Activated CD8-positive, alpha-beta memory T cell treated with anti-CD3 and anti-CD28 coated beads for 24 hours (primary cell): ENCODE data around the gene KIF19.
A peak's percentile ranks its signal among the peaks of the same experiment; 100 is the strongest.

ENCODE experiments used
- DNase-seq: peaks from one replicate; pipeline ENCODE4 v3.0.0-alpha.2; 2020

Gene KIF19

GRCh38 chr17:74343526-74344284 lies 17.7 kb downstream of the KIF19 start:
- DNase-seq, result no peak

- no peak for DNase-seq
Measured at GRCh38 chr17:74344658-74345057, 18.6 kb downstream of the KIF19 start.

- DNase-seq, result no peak
Measured at GRCh38 chr17:74345433-74346241, 19.6 kb downstream of the KIF19 start.

GRCh38 chr17:74347646-74348045 lies 21.6 kb downstream of the KIF19 start:
- DNase-seq, result no peak

- no peak for DNase-seq
Measured at GRCh38 chr17:74349120-74349519, 23.1 kb downstream of the KIF19 start.

GRCh38 chr17:74350486-74350885 lies 24.5 kb downstream of the KIF19 start:
- no peak for DNase-seq

DNA sequence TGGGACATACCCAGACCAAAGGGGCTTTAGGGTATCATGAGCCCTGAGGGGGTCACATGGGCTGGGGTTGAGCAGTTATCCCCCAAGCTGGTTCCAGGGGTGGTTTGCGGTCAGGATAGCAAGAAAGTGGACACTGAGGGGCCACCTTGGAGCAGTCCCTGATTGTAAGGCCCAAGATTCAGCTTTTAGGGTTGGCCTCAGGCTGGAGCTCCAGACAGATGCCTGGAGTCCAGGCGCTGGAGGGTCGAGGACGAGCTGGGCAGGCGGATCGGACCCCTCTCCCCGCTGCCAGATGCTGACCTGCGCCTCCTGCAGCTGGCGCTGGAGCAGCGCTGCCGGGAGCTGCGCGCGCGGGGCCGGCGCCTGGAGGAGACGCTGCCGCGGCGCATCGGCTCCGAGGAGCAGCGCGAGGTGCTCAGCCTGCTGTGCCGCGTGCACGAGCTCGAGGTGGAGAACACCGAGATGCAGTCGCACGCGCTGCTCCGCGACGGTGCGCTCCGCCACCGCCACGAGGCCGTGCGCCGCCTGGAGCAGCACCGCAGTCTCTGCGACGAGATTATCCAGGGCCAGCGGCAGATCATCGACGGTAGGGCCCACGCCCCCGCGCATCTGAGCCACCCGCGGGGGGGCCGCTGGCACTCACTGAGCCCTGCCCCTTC lies 25.7 kb downstream of the KIF19 start:
- no peak for DNase-seq

DNA sequence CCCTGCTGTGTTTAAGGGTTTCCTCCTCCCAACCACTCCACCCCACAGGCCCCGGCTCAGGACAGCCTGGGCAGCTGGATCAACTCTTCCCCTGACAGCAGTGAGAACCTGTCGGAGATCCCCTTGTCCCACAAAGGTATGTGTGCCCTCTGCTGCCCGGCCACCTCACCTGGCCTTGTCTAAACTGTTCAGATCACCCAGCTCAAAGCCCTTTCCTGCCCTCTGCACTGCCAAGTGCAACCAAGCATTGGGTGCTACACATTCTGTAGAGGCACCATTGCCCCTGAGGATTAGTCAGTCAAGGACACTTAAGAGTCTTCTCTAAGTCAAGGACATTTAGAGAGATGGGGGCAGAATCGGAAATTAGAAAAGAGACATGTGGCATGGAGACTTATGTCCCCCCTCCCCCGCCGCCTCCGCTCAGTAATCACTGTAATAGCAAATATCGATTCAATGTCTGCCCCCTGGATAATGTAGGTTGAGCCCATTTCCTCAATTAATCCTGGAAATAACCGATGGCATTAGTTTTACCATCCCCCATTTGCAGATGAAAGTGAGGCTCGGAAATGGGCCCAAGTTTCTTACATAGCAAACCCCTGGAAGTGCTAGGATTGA lies 27.5 kb downstream of the KIF19 start:
- DNase-seq, result no peak

DNA sequence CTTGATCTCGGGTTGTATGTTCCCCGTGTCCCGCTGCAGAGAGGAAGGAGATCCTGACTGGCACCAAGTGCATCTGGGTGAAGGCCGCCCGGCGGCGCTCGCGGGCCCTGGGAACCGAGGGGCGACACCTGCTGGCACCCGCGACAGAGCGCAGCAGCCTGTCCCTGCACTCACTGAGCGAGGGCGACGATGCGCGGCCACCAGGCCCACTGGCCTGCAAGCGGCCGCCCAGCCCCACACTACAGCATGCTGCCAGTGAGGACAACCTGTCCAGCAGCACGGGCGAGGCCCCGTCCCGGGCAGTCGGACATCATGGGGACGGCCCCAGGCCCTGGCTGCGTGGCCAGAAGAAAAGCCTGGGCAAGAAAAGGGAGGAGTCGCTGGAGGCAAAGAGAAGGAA lies 28.1 kb downstream of the KIF19 start:
- peak; percentile 71 for DNase-seq

DNA sequence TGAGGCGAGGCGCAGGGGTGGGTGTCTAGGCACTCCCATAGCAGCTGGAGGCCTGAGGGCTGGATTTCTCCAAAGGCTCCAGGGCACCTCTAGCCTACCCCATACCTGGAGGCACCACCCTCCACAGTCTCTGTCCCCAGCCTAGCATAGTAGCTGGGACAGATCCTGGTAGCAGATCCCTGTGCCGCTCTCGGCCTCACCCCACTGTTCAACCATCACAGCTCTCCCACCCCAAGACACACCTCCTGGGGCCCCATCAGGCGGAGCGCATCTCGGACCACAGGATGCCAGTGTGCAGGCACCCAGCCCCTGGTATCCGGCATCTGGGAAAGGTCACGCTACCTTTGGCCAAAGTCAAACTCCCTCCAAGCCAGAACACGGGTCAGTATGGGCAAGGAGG lies 28.5 kb downstream of the KIF19 start:
- no peak for DNase-seq

DNA sequence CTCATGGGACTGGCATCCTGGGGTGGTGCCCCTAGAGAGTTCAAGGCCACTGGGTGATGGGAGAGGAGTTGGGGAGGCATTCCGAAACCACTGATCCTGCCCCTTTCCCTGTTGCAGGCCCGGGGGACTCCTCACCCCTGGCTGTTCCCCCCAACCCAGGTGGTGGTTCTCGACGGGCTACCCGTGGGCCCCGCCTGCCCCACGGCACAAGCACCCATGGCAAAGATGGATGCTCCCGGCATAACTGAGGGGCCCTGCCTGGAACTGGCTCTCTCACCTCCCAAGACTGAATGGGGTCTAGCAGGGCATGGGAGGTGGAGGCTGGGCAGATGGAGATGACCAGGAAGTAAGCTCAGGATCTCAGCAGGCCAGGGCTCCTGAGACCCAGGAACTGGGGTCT lies 29.0 kb downstream of the KIF19 start:
- no peak for DNase-seq

DNA sequence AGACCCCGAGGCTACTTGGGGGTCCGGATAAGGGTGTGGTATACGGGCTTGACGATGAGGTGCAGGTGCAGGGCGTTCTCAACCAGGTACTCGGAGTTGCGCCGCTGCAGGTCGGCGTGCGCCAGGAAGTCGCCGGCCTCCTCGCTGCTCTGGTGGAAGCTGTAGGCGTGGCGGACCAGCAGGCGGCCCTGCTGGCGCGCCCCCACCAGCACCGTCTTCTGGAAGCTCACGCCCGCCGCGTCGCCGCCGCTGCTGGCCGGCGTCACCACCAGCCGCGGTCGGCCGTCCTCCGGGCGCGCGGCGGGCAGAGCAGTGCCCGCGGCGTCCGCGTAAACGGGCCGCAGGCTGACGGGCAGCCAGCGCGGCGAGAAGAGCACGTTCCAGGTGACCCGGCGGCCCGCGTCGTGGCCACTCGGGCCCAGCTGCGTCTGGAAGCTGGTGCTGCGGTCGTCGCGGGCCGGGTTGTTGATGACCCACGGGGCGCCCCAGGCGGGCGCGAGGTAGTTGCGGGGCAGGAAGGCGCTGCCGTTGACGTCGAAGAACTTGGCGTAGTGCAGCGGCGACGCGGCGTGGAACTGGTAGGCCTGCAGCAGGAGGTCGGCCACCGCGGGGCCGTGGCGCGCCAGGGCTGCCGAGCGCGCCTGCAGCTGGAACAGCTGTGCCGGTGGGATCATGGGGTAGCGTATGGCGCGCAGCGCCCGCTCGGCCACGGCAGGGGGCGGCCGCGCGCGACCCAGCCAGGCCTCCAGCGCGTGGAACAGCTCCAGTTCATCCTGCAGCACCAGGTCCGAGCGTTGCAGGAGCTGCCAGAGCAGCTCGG lies 30.8 kb downstream of the KIF19 start:
- no peak for DNase-seq

- DNase-seq, result no peak
Measured at GRCh38 chr17:74357466-74357809, 31.4 kb downstream of the KIF19 start.

DNA sequence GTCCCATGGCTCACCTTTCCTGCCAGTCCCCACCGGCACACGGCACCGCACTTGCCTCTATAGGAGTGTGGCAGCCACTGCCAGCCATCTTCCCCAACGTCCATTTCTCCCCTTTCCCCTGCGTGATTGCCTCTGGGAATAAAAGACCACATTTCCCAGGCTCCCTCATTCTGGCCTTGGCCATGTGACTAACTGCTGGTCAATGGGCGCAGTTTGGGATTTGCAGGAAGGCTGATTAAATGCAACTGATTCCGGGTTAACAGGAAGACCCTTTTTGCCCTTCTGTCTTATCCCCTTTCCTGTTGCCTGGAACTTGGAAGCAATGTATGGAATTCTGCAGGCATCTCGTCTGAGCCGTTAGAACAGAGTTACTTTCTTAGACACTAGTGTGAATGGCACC lies 32.7 kb downstream of the KIF19 start:
- no peak for DNase-seq

DNA sequence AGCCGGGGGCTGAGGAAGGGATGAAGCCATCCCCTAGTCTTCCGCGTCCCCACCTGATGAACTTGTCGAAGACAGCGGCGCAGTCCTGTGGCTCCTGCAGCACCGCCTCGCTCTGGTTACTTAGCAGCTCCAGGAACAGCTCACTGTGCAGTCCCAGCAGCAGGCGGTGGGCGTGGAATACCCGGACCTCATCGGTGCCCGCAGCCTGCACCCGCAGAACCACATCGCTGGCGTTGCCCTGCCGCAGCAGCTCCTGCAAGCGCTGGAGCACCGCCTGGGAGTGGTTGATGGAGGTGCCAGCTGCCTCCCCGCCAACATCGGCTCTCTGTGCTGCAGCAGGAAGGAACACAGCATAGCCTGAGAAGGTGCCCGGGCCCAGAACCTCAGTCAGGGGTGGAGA lies 33.9 kb downstream of the KIF19 start:
- DNase-seq, result no peak

- DNase-seq, result no peak
Measured at GRCh38 chr17:74360899-74361229, 34.8 kb downstream of the KIF19 start.

- DNase-seq, result peak; percentile 71
Measured at GRCh38 chr17:74361230-74362068, 35.4 kb downstream of the KIF19 start, which contains the start of gene BTBD17. Gene BTBD17 (minus strand): TSS chr17:74361868. CDS start chr17:74361819, 49 bp downstream.

GRCh38 chr17:74362069-74362405 lies 36.0 kb downstream of the KIF19 start:
- no peak for DNase-seq

DNA sequence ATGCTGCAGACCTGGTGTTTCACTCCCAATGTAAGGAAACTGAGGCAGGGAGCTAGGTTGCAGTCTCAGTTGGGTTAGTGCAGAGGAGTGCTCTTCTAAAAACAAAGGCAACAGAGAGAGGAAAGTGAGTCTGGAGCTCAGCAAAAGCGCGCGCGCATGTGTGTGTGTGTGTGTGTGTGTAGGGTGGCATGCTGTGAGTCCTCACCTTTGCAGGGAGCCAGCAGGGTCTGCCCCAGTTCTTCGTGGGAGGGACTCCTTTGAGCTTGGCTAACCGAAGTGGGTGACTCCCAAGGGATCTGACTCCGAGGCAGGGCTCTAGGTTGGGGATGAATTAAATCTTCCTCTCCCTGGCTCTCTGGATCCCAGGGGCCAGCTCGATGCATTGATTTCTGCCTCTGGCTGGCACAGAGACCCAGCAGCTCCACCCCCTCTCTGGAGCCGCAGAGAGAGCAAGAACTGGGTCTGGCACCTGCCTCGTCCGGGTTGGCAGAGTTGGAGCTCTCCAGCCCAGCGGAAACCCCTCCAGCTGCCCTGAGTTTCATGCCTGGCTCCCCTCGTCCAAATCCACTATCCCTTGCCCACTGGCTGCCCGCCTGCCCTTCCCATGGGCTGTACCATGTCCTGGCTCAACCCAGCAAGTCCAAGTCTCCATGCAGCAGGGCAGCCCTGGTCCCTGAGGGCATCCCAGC lies 36.9 kb downstream of the KIF19 start:
- no peak for DNase-seq

GRCh38 chr17:74367206-74367605 lies 41.2 kb downstream of the KIF19 start, which contains the start of gene GPR142:
Gene GPR142 (plus strand): TSS chr17:74367506. CDS start chr17:74369541, 2,035 bp downstream.
- no peak for DNase-seq
